HTERT RPE-1 (cell line): Measurements from ENCODE around the gene LSM2.
"Not testable (repeated sequence)": the region's sequence is repeated elsewhere in the genome, so short reads cannot be mapped to it uniquely, and the experiment has no call there.

Experiments
- in situ Hi-C: fragments of 300-500 bp; cut with MboI; formaldehyde crosslinking; loops from 4 replicates; pipeline ENCODE4 v1.14.3; 2020; ENCODE audit warnings: low sequenced_read_pairs

Gene LSM2

DNA sequence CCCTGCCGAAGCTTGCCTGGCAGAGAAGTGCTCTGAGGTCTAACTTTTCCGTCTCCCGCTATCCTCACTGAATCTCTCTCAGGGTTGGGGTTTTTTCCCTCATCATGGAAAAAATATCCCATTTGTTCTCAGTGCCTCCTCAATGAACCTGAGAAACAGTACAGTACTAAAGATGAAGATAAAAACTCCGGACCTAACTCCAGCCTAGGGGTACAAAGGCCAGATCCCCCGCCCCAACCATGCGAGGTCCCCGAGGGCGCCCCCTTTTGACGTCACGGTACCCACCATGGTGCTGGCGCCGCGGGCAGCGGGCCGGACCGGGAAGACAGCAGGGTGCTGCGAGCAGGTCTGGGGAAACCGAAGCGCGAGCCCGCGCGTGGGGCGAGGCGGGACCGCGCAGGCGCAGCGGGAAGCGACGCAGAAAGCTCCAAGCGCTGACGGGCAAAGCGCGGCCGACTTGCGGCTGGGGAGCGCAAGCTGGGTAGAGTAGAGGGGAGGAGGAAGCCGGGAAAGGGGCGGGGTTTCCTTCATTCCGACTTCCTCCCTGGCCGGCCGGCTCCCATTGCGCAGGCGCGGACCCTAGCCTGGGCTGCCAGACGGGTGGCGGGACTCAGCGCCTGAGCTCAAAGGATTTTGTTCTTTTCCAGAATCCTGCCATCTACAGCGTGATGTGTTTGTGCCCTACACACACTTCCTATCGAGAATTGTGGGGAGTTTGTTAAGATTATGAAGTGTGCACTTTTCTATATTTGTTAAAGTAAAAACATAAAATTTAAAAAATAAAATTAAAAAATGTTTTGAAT, at the start of gene LSM2:
TSS of gene LSM2 (minus strand) at position 497 of the 803 bp plus-strand sequence. CDS start at position 288, 209 bp downstream.
- in situ Hi-C loops: no loop called here

DNA sequence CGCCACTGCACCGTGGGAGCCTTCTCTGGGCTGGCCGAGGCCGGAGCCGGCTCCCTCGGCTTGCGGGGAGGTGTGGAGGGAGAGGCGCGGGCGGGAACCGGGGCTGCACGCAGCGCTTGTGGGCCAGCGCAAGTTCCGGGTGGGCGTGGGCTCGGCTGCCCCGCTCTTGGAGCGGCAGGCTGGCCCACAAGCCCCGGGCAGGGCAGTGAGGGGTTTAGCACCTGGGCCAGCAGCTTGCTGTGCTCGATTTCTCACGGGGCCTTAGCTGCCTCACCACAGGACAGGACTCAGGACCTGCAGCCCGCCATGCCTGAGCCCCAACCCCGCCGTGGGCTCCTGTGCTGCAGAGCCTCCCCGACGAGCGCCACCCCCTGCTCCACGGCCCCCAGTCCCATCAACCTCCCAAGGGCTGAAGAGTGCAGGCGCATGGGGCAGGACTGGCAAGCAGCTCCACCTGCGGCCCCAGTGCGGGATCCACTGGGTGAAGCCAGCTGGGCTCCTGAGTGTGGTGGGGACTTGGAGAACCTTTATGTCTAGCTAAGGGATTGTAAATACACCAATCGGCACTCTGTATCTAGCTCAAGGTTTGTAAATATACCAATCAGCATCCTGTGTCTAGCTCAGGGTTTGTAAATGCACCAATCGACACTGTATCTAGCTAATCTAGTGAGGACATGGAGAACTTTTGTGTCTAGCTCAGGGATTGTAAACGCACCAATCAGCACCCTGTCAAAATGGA, 45.4 kb upstream of the LSM2 start:
- in situ Hi-C loops: not testable (repeated sequence)

DNA sequence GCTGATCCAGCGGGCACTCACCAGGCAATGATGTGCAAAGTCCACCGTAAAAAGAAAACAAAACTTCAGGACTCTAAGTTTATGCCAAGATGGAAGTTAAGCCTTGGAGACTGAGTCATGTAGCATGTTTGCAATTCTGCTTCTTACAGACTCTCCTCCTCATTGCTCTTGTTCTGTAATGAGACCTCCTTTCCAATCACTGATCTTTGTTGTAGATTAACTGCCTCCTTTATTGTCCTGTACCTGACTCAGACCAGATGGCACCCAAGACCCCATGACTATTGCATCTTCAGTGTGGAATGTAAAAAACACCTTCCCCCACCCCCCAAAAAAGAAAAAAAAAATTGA, 44.7 kb upstream of the LSM2 start:
- in situ Hi-C loops: no loop called here

DNA sequence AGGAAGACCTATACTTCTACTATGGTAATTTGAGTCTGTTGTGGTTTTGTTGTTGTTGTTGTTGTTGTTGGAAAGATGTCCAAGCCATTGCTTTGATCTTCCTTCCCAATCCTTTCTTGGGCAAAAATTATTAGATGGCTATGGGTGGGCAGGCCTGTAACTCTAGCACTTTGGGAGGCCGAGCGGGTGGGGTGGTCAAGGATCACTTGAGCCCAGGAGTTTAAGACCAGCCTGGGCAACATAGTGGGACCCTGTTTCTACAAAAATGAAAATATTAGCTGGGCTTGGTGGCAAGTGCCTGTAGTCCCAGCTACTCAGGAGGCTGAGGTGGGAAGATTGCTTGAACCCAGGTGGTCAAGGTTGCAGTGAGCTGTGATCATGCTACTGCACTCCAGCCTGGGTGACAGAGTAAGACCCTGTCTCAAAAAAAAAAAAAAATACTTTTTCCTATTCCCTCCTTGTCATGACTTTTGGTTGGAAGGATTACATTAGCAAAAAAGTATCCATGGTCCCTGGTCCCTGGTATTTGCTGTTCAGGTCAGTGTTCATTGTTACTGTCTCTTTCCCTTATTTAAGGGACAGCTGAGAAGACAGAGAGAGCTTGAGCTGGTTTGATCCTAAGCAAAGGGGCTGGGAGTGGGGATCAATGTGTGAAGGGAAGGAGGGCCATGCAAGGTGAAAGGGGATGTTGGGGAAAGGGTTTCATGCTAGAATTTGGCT, 44.2 kb upstream of the LSM2 start:
- in situ Hi-C loops: no loop called here

DNA sequence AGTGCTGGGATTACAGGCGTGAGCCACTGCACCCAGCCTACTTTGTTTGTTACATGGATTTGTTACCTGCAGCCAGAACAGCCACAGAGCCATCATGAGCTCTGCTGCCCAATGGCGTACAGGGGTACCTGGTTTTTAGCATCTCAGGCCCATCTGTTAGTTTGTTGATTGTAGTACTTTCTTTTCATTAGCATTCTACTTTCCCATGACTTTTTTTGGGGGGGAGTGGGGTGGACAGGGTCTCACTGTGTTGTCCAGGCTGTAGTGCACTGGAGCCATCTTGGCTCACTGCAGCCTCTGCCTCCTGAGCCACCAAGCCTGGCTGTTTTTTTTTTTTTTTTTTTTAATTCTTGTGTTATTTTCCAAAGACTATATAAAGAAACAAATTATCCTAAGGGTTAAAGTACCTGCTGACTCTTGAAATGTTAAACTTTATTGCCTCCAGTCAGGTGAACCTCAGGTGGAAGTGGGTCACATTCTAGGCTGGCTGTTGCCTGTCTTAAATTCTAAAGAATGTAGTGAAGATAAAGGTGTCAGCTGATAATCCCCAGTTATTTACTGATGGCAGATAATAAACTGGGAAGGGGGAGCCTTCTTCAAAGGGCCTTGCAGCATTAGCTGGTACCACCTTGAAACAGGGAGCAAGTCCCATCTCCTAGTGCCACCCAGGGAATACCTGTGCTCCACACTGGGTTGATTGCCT, 40.7 kb upstream of the LSM2 start:
- in situ Hi-C loops: no loop called here

DNA sequence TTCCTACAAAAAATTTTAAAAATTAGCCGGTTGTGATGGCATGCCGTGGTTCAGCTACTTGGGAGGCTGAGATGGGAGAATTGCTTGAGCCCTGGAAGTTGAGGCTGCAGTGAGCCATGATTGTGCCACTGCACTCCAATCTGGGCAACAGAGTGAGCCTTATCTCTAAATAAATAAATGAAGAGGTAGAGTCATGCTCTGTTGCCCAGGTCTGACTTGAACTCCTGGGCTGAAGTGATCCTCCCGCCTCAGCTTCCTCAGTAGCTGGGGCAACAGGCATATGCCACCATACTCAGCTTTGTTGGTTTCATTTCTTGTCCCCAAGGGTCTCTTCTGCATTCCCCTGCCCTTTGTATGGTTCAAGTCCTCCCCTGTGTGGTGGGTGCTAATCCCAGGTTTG, 37.7 kb upstream of the LSM2 start:
- in situ Hi-C loops: no loop called here

DNA sequence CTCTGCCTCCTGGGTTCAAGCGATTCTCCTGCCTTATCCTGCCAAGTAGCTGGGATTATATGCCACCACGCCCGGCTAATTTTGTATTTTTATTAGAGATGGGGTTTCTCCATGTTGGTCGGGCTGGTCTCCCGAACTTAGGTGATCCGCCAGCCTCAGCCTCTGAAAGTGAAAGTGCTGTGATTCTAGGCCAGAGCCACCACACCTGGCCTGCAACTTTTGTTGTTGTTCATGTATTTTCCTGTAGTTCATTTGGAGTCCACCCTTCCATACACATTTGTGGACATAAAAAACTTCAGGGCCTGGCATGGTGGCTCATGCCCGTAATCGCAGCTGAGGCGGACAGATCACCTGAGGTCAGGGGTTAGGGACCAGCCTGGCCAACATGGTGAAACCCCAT, 35.3 kb upstream of the LSM2 start:
- in situ Hi-C loops: no loop called here

DNA sequence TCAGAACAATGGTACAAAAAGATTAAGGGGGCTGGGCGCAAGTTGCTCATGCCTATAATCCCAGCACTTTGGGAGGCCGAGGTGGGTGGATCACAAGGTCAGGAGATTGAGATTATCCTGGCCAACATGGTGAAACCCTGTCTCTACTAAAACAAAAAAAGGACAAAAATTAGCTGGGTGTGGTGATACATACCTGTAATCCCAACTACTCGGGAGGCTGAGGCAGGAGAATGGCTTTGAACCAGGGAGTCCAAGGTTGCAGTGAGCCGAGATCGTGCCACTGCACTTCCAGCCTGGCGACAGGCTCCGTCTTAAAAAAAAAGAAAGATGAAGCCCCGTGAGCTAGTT, 33.0 kb upstream of the LSM2 start:
- in situ Hi-C loops: not testable (repeated sequence)

DNA sequence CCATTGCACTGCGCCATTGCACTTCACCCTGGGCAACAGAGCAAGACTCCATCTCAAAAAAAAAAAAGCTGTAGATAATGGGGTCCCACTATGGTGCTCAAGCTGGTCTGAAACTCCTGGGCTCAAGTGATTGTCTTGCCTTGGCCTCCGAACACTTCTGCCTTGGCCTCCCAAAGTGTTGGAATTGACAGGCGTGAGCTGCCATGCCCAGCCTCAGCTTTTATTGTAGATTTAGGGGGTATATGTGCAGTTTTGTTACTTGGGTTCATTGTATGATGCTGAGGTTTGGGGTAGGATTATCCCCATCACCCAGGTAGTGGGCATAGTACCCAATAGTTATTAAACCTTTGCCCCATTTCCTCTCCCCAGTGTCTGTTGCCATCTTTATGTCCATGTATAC, 32.2 kb upstream of the LSM2 start:
- in situ Hi-C loops: no loop called here

DNA sequence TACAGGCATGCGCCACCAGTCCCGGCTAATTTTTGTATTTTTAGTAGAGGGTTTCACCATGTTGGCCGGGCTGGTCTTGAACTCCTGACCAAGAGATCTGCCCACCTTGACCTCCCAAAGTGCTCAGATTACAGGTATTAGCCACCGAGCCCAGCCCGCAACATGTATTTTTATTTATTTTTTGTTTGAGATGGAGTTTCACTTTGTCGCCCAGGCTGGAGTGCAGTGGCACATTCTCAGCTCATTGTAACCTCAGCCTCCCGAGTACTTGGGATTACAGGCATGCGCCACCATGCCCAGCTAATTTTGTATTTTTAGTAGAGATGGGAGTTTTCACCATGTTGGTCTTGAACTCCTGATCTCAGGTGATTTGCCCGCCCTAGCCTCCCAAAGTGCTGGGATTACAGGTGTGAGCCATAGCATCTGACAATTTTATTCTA, 31.4 kb upstream of the LSM2 start:
- in situ Hi-C loops: not testable (repeated sequence)

DNA sequence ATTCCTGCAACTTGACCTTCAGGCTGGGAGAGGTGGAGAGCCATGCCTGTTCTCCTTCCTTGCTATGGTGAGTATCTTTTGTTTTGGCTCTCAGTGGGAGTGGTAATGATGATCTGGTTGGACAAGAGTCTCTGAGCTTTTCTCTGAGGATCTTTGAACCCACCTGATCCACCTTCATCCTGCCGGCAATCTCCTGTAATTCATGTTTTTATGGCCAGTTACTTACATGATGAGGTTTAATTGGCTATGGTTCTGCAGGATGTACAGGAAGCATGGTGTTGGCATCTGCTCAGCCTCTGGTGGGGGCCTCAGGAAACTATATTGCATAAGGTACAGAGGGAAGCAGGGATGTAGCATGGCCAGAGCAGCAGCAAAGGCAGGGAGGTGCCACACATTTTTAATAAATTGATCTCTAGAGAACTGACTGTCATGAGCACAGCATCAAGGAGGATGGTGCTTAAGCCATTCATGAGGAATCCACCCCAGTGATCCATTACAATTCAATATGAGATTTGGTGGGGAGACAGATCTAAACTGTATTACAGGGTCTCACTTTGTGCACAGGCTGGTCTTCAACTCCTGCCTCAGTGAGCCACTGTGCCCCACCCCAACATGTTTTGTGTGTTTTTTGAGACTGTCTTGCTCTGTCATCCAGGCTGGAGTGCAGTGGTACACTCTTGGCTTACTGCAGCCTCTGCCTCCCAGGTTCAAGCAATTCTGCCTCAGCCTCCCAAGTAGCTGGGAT, 30.8 kb upstream of the LSM2 start:
- in situ Hi-C loops: no loop called here

DNA sequence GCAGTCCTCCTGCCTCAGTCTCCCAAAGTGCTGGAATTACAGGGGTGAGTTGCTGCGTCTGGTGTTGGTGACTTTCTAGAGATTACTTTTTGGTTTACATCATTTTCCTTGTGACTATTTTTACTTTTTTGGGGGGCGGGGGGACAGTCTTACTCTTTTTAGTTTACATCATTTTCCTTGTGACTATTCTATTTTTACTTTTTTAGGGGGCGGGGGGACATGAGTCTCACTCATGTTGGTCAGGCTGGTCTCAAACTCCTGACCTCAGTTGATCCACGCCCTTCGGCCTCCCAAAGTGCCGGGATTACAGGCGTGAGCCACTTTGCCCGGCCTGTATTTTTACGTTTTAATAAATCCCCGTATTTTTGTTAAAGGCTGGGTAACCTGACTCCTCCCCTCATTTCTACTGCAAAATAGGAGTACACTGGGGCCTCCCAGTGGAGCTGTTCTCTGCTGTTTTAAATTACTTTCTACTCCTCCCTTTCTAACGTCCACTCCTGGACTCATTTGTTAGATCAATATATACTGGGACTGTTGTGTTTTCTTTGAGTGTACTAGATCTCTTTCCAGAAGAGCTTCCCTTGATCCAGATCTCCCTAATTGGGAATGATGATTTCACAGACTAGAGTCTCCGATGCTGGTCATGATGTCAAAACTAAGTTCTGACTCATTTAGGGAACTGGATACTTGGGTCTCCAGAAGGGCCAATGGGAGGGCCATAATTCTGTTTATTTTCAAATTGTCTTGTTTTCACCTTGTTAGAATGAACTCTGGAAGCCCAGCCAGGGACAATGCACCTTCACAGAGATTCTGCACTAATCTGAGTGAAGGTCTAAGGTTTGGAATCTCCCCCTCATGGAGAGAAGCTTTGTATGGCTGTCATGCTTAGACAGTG, 30.0 kb upstream of the LSM2 start:
- in situ Hi-C loops: no loop called here

DNA sequence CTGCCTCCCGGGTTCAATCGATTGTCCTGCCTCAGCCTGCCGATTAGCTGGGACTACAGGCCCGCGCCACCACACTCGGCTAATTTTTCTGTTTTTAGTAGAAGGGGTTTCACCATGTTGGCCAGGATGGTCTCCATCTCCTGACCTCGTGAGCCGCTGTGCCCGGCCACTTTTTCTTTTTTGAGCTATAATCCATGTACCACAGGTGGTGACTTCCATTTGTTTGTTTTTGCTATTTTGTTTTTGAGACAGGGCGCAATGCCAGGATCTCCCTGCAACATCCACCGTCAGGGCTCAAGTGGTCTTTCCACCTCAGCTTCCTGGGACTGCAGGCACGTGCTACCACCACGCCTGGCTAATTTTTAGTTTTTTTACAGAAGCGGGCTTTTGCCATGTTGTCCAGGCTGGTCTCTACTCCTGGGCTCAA, 29.3 kb upstream of the LSM2 start:
- in situ Hi-C loops: no loop called here

DNA sequence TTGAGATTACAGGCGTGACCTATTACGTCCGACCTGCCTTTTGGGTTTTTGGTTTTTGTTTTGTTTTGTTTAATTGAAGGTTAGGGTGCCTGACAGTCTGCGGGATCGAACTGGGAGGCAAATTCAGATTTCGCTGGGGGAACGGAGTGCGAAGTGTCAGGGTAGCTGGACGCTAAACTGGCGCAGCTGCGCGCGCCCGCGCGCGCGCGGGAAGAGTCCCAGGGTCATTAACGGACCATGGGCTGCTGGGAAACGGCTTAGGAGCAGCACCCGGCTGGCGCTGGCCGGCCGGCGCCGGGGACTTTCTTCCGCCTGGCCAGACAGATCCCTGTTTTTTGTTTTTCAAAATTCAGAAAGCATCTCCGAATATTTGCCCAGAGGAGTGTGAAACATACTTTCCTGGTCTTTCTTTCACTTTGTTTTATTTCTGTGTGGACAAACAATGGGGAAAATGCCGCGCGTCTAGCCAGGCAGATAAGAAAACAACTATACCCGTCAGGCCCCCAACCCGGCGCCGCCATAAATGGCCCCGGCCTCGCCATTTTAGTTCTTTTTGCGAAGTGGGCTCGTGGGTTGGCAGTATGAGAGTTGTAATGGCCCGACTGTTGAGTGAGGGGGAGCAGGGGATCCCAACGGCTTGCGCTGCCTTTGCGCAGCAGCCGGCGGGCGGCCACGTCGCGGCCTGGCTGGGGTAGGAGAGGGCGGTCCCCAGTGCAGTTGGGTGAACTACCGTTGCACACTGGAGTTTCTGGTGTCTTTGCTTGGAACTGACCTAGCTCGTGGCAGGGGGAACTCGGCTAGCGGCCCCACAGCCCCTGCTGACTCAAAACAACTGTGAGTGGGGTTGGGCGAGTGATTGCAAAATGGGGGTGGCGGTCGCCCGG, 27.8 kb upstream of the LSM2 start:
- in situ Hi-C loops: no loop called here

DNA sequence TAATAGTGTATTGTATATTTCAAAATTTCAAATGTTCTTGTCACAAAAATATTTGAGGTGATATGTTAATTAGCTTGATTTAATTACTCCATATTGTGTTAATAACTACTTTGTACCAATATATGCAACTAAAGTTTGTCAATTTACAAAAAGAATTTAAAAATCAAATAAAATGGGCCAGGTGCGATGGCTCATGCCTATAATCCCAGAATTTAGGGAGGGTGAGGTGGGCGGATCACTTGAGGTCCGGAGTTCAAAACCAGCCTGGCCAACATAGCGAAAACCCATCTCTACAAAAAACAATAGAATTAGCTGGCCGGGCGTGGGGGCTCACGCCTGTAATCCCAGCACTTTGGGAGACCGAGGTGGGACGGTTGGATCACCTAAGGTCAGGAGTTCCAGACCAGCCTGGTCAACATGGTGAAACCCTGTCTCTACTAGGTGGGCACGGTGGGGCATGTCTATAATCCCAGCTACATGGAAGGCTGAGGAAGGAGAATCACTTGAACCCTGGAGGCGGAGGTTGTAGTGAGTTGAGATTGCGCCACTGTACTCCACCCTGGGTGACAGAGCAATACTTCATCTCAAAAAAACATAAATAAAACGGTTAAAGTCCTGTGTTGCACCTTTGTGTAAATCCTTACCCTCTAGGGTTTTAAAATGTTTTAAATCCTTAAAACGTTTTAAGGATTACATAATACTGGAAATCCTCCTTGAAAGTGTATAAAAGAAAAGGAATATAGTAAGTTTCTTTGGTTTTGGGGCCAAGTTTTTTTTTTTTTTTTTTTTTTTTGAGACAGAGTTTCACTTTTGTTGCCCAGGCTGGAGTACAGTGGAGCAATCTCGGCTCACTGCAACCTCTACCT, 24.8 kb upstream of the LSM2 start:
- in situ Hi-C loops: no loop called here

DNA sequence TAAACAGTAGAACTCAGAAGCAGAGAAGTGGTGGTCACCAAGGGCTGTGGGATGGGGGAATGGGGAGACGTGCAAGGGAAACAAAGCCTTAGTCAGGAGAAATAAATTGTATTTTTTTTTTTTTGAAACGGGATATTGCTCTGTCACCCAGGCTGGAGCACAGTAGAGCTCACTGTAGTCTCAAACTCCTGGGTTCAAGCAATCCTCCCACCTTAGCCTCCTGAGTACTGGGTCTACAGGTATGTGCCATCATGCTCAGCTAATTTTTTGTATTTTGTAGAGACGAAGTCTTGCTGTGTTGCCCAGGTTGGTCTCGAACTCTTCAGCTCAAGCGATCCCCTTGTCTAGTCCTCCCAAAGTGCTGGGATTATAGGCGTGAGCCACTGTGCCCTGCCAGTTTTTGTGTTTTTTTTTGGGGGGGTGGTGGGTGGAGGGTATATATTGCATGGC, 24.1 kb upstream of the LSM2 start:
- in situ Hi-C loops: no loop called here

DNA sequence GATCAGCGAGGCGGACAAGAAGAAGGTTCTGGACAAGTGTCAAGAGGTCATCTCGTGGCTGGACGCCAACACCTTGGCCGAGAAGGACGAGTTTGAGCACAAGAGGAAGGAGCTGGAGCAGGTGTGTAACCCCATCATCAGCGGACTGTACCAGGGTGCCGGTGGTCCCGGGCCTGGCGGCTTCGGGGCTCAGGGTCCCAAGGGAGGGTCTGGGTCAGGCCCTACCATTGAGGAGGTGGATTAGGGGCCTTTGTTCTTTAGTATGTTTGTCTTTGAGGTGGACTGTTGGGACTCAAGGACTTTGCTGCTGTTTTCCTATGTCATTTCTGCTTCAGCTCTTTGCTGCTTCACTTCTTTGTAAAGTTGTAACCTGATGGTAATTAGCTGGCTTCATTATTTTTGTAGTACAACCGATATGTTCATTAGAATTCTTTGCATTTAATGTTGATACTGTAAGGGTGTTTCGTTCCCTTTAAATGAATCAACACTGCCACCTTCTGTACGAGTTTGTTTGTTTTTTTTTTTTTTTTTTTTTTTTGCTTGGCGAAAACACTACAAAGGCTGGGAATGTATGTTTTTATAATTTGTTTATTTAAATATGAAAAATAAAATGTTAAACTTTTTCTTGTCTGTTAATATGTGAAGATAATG, 23.0 kb upstream of the LSM2 start:
- in situ Hi-C loops: no loop called here
